Middle frontal gyrus (tissue), 1 donor: ENCODE measurements around the gene STAG1.
A peak's percentile ranks its signal among the peaks of the same experiment; 100 is the strongest.
"Not testable (repeated sequence)": the region's sequence is repeated elsewhere in the genome, so short reads cannot be mapped to it uniquely, and the experiment has no call there.

ENCODE experiments used
- DNase-seq: peaks from one replicate; pipeline ENCODE4 v3.0.0-alpha.2; 2015; ENCODE audit warnings: low spot score; ENCODE audit errors: extremely low spot score

Gene STAG1

GRCh38 chr3:136334726-136335125 is 417.5 kb downstream of the STAG1 start:
- not testable (repeated sequence) for DNase-seq

DNA sequence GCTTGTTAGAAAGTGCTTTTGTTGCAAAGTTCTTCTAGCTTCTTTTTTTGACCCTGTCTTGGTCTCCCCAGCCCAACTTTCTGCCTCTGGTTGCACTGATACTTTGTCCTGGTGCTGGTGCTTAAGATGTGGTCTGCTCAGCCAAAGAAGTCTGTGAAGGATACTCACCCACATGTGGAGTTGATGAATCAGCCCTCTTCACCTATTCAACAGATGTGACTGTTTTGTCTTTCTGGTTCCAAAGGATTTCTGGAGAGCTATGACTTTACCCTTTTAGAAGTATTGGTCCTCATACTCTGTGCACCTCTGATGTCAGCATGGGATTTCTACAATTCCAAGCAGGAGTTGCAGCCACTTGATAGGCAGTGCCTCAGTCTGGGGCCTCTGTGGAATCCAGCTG is 418.0 kb downstream of the STAG1 start:
- no peak for DNase-seq

DNA sequence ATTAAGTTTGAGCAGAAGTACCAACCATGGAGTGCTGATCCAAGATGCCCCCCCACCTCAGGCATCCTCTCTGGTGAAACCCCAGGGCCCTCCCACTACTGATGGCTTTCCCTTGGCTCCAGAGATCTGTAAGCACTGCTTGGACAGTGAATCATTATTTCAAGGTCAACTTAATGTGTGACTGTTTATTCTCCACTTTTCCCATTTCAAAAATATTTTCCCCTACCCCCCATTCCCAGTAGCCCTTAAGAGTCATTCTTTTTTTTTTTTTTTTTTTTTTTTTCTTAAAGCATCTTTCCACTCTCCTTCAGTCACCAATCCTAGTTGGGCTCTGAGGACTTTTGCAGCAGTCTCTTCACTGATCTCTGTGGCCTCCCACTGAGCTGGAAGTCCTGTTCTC is 419.4 kb downstream of the STAG1 start:
- no peak for DNase-seq

GRCh38 chr3:136332302-136332701 is 419.9 kb downstream of the STAG1 start:
- DNase-seq, result no peak

GRCh38 chr3:136330900-136331299 is 421.3 kb downstream of the STAG1 start:
- no peak for DNase-seq

- no peak for DNase-seq
These were observed 422.6 kb downstream of the STAG1 start for GRCh38 chr3:136329593-136329992.

DNA sequence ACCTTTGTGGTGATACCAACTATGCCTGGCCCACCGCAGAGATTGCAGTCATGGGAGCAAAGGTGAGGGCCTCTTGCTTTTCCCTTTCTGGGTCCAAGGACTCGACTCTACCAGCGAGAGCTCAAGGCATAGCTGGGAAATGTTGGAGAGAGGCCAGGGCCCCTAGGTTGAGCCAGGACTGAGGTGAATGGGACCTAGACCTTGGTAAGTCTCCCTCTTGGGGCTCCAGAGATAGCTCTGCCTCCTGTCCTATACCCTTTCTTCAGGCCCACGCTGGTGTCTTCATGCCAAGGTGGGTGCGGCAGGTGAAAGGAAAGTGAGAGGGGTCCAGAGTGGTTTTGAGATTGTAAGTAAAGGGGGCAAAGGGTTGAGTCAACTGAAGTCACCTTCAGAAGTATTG is 424.5 kb downstream of the STAG1 start:
- DNase-seq, result no peak

- DNase-seq, result no peak
These were observed 425.9 kb downstream of the STAG1 start for GRCh38 chr3:136326316-136326715.

DNA sequence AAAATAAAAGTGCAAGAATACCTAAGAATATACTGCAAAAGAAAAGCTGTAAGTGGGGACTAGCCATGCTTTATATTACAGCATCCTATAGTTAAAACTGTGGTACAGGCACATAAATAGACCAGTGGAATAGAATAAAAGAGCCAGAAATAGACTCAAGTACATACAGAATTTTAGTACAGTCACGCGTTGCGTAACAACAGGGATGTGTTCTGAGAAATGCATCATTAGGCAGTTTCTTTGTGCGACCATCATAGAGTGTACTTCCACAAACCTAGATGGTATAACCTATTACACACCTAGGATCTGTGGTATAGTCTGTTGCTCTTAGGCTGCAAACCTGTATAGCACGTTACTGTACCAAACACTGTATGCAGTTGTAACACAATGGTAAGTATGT is 440.2 kb downstream of the STAG1 start:
- DNase-seq, result peak; percentile 12

- no peak for DNase-seq
These were observed 440.9 kb downstream of the STAG1 start for GRCh38 chr3:136311261-136311660.

DNA sequence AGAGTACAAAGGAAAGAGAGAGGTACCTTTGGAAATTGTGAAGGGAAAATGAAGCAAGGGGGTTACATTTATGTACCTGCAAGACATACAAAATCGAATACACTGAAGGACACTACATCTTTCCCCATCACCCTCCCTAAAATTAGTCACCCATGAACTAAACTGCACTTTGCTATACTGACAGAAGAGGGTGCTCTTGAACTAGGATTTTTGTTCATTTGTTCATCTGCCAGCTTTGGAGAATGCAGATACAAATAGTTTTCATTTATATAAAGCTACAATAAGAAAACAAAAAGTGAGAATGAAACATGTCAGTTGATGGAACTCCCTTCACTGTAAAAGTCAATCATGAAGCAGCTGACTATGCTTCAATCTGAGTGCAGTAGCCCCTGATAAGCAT is 446.3 kb downstream of the STAG1 start:
- no peak for DNase-seq

DNA sequence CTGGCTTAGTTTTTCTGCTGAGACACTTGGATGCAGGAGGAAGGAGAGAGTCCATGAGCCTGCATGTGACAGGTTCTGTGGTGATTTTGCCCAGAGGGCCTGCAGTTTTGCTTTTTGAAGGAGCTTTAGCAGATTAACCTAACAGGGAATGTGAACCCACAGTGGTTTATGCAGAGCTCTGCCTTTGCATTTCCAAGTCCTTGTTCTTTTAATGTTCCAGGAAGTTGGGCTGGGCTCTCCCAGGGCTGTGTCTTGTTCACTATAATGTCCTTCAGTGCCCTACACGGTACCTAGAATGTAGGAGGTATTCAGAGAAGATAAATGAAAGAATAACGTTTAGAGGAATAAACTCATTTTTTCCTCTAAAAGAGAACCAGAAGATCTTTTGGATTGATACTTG is 451.7 kb downstream of the STAG1 start:
- no peak for DNase-seq

DNA sequence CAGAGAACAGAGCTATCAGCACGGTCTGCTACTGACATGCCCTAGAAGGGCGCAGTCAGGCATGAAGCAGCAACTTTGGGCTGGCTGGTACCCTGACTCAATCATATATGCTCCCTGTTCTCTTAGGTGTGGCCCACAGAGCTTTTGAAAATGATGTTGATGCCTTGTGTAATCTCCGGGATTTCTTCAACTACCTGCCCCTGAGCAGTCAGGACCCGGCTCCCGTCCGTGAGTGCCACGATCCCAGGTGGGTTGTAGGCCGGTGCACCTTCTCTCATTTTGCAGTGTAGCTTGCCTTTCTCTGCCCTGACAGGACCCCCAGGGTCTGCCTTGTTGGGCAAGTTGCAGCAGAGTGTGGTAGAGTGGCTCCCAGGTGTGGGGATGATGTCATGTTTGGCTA is 454.4 kb downstream of the STAG1 start:
- no peak for DNase-seq

- no peak for DNase-seq
These were observed 455.2 kb downstream of the STAG1 start for GRCh38 chr3:136296960-136297359.

GRCh38 chr3:136294176-136294575 is 458.0 kb downstream of the STAG1 start:
- no peak for DNase-seq

GRCh38 chr3:136293279-136293678 is 458.9 kb downstream of the STAG1 start:
- DNase-seq, result no peak

- no peak for DNase-seq
These were observed 459.7 kb downstream of the STAG1 start for GRCh38 chr3:136292500-136292899.

DNA sequence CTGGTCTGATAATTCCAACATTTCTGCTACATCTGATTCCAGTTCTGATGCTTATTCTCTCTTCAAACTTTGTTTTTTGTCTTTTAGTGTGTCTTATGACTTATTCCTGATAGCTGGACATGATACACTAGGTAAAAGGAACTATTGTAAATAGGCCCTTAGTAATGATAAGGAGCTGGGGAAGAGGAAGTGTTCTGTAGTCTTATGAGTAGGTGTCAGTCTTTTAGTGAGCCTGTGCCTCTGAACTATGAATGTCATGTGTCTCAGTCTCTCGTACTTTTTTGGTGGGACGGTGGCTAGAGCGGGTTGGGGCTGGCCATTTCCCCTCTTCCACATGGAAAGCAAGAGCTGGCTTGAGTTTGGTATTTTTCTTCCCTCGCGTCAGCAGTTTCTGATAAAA is 460.9 kb downstream of the STAG1 start:
- DNase-seq, result no peak
